Esophagus squamous epithelium (tissue), 4 donors: Measurements from ENCODE around the gene MTHFR.

Experiments used
- CTCF ChIP-seq, 6 experiments: fragments of 450-650 bp in 4 of 6; fragments of 200-600 bp in 2 of 6; sonication (generic) in 2 of 6; IDR thresholded peaks; one replicate each; pipeline ENCODE4 v1.5.1; 2016 to 2019; ENCODE audit warnings: antibody characterized with exemption in 6 of 6, mild to moderate bottlenecking in 4 of 6, moderate library complexity in 4 of 6
- POLR2A ChIP-seq, 4 donors: fragments of 450-650 bp; IDR thresholded peaks; one replicate each; pipeline ENCODE4 v1.6.1; 2017; ENCODE audit warnings: antibody characterized with exemption in 4 of 4, mild to moderate bottlenecking in 4 of 4, moderate library complexity in 3 of 4

GRCh38 chr1:11752359-11753088 lies 53.2 kb downstream of the MTHFR start:
- TF ChIP-seq CTCF (IDR thresholded peaks at IDR 0.05) (no peak), POLR2A (IDR thresholded peaks at IDR 0.05) (no peak)
